Jurkat, Clone E6-1 (cell line): ENCODE measurements around the gene BCAR1.
A peak's percentile ranks its signal among the peaks of the same experiment; 100 is the strongest.

ENCODE experiments used
- DNase-seq: peaks from one replicate; pipeline ENCODE4 v3.0.0-alpha.2; 2011; ENCODE audit warnings: low read depth, low spot score
- H3K4me3 ChIP-seq: 2 replicates; pipeline ENCODE4 v1.5.1; 2011; ENCODE audit warnings: mild to moderate bottlenecking, low read length, control low read depth, moderate library complexity

Gene BCAR1

DNA sequence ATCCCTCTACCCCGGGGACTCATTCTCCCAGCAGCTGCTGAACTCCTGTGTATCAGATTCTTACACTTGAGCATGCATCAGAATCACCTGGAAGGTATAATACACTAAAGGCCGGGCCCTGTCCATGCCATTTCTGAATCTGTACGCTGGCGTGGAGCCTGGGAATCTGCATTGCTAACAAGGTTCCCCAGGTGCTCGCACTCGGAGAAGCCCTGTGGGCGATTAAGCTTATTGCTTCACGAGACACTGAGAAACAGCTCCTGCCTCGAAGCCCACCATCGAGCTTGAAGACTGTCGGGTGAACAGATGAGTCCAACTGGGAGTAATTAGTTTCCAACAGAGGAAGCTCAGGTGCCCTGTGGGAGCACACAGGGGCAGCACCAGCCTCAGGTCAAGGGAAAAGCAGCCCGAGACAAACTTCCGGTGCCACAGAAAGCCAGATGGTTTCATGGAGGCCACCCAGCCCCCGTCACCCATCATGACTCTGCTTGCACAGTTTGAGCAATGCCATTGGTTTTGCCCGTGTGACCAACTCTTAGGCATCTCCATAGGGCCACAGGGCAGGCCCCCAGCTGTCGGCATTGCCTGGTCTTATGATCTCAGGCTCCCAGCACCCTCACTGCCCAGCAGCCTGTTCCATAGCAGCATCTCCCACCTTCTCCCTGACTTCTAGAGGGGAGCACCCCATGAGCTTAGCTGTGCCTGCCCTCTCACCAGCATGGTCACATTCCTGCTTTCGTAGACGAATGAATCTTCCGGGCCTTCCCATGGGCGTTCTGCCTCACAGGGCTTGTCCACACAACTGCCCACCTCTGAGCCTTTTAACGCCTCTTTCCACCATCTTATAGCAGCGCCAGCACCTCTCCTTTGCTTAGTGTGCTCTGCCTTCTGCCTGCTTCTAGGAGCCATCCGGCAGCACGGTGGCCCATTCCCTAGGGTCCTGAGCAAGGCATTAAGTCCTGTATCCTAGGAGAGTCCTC lies 55.3 kb downstream of the BCAR1 start:
- no peak for DNase-seq

DNA sequence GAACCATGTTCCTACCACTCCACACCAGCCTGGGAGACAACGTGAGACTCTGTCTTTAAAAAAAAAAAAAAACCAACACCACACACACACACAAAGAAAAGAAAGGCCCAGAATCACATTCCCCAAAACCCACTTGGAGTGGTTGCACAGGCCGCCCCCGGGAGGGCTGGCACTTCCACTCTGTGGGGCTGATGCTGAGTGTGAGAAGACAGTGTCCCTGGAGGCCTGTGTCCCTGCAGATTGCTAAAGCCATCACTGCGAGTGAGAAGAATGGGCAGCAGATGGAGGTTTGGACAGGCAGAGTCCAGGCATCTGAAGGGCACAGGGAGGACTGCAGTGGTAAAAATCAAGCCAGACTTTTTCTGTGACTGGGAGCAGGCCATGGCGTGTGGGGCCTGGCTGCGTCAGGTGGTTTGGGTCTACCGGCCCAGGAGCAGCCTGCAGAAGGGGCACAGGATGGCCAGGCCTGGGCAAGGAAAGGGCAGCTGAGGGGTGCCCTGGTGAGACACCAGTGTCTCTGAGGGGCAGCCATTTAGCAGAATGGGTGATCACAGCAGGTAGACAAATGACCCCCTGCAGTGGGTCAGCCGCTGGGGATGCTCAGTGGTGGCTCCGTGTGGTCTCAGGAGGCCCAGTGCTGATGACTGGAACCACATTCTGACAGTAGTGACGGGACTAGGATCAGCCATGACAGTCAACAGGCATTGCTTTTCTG lies 57.5 kb downstream of the BCAR1 start:
- no peak for DNase-seq

More for the DNA sequence above, 55.3 kb downstream of the BCAR1 start:
- no peak overlapping the region for H3K4me3 ChIP-seq

DNA sequence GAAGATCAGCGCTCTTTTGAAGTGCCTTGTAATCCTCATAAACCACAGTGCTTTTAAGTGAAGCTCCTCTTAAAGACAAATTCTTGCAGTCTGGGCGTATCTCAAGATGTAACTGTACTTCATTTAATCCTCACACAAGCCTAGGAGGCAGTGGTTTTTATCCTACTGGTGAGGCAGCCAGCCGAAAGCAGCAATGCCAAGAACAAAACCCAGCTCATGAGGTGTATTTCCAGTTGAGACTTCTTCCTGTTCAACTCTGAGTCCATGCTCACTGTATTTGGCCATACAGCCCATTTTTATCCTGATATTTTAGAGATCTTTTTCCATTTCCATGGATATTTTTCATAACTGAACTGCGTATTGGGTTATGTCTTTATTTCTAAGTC lies 58.2 kb downstream of the BCAR1 start:
- DNase-seq, result peak; percentile 86
- H3K4me3 ChIP-seq, result no peak overlapping the region

More for the DNA sequence above, 57.5 kb downstream of the BCAR1 start:
- H3K4me3 ChIP-seq, result no peak overlapping the region

DNA sequence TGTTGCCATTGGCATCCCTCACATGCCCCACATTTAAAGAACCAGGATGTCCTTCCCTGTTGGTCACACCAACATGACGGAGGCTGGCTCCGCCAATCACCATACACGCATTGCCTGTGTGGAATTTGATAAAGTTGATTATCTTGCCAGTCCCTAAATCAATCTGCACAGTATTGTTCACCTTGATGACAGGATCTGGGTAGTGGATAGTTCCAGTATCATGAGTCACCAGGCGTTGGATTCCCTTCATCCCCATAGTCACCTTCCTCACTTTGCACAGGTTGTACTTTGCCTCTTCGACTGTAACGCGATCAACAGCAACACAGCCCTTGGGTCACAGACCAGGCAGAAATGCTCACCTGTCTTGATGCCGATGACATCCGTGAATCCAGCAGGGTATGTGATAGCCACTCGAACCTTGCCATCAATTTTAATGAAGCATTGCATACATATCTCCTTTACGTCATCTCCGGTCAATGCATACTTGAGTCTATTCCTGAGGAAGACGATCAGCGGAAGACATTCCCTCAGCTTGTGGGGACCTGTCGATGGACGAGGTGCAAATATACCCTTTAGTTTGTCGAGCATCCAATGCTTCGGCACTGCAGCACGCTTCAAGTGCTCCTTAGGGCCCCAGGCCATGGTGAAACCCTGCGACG lies 58.7 kb downstream of the BCAR1 start:
- H3K4me3 ChIP-seq, result no peak overlapping the region
- no peak for DNase-seq

GRCh38 chr16:75189638-75190245 lies 61.7 kb downstream of the BCAR1 start:
- H3K4me3 ChIP-seq, result no peak overlapping the region

DNA sequence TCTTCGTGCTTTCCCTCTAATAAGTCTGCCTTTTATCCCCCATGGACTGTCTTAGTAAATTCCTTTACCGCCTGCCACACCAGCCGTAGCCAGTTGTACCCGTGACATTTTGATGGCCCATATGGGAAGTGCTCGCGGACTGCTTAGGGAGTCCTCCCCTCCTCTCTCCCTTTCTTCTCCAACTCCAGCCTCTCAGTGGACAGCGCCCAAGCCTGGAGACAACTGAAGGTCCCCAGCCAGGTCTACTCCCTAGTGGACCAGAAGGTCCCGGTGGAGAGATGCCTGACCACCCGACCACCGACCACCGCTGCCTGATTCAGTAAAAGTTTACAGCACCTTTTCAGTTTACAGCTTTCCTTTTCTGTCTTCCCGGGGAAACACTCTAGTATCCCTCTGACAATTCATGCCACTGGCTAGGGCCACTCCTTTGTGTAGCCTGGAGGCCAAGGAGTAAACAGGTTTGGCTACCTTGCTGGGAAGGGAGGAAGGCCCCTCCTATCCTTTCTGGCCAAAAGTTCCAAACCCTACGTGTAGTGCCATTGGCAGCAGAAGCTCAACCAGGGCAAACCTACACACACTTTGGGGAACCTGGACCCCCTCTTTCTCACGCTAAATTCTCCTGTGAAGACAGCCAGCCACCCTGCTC lies 62.5 kb downstream of the BCAR1 start:
- no peak overlapping the region for H3K4me3 ChIP-seq
- DNase-seq, result no peak

More at GRCh38 chr16:75189638-75190245, 61.7 kb downstream of the BCAR1 start:
- no peak for DNase-seq

DNA sequence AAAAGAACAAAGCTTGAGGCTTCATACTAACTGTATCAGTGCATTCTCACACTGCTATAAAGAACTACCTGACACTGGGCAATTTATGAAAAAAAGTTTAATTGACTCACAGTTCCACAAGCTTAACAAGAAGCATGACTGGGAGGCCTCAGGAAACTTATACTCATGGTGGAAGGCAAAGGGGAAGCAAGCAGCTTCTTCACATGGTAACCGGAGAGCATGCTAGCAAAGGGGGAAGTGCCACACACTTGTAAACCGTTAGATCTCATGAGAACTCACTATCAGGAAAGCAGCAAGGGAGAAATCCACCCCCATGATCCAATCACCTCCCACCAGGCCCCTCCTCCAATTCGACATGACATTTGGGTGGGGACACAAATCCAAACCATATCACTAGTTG lies 69.8 kb downstream of the BCAR1 start:
- DNase-seq, result no peak
- no peak overlapping the region for H3K4me3 ChIP-seq

GRCh38 chr16:75179208-75179607 lies 72.2 kb downstream of the BCAR1 start:
- no peak for DNase-seq
- no peak overlapping the region for H3K4me3 ChIP-seq
